Mammary epithelial cell (primary cell): ENCODE results near the gene SPNS3.

ENCODE experiments used
- CTCF ChIP-seq, 2 donors: IDR thresholded peaks in 1 of 2; conservative IDR thresholded peaks in 1 of 2; 2 replicates each; pipeline ENCODE4 v1.5.1; 2011 to 2012; ENCODE audit warnings: inconsistent platforms in 2 of 2, low read length in 2 of 2, mild to moderate bottlenecking in 2 of 2, control low read depth in 1 of 2, low read depth in 1 of 2; ENCODE audit not compliant: insufficient read depth in 1 of 2; ENCODE audit errors: extremely low read depth in 1 of 2
- EZH2 ChIP-seq: IDR thresholded peaks from 2 replicates; pipeline ENCODE4 v1.6.1; 2012; ENCODE audit warnings: low read length, inconsistent platforms, borderline replicate concordance

GRCh38 chr17:4479340-4479981 is 45.7 kb downstream of the SPNS3 start:
- TF ChIP-seq CTCF (conservative IDR thresholded peaks at IDR 0.05 in 1 of 2, IDR thresholded peaks at IDR 0.05 in 1 of 2; ENCODE audit: extremely low read depth in 1 of 2, insufficient read depth in 1 of 2, low read depth in 1 of 2, low read length in 2 of 2), result no peak
- TF ChIP-seq EZH2, result no peak
